K562 (cell line): ENCODE measurements around the gene AGAP1. TPM values are rescaled to one million over a fixed set of nuclear protein-coding genes. Genes with fewer than 3 reads are reported as not detected.

Experiments used
- ATAC-seq: fragments of 200-7000 bp; cut with Tn5 transposase; 3 replicates; pipeline ENCODE4 v1.9.1; 2020; ENCODE audit warnings: moderate library complexity
- BruUV-seq: library from RNA; stranded (reverse); fragments of 400-500 nt; replicated peaks from 2 replicates; lab custom pipeline; 2021; lab: Mats Ljungman, UMichigan
- CTCF ChIA-PET: fragments of 300-600 bp; formaldehyde crosslinking; extraction: SDS; loops from one replicate; lab custom pipeline; 2021; ENCODE audit warnings: low intra/inter-chr PET ratio; lab: Yijun Ruan, JAX
- POLR2A ChIA-PET: fragments of 300-600, 350-650 bp; sonication (Branson Sonifier 250); formaldehyde crosslinking; extraction: SDS; loops from one replicate; lab custom pipeline; 2021; ENCODE audit warnings: antibody characterized with exemption, inconsistent platforms; lab: Yijun Ruan, JAX
- DNase-seq, 4 experiments: peaks; one replicate each; pipeline versions ENCODE4 v3.0.0 to v3.0.0-alpha.2; 2011 to 2018; ENCODE audit warnings: low spot score in 3 of 4, mixed read lengths in 3 of 4; ENCODE audit errors: extremely low read depth in 1 of 4
- FAIRE-seq: peaks from 2 replicates; lab custom pipeline; 2011; peaks lifted over from hg19 to GRCh38; lab: Jason Lieb, UNC
- H2AFZ ChIP-seq: 2 replicates; pipeline ENCODE4 v1.6.0; 2011; ENCODE audit warnings: low read depth, low read length, control low read depth, inconsistent platforms
- H3K27ac ChIP-seq: fragments of 200-600 bp; 3 replicates; pipeline ENCODE4 v1.8.0; 2011; ENCODE audit warnings: low read depth, mild to moderate bottlenecking, control low read depth, inconsistent platforms, low read length, moderate library complexity, mixed read lengths; ENCODE audit errors: extremely low read depth
- H3K27me3 ChIP-seq, 2 experiments: fragments of 300-600 bp in 1 of 2; 2 replicates in 1 of 2; 3 replicates in 1 of 2; pipeline versions ENCODE4 v1.6.0 to v1.8.0; 2011; ENCODE audit warnings: inconsistent platforms in 2 of 2, low read length in 2 of 2, mild to moderate bottlenecking in 1 of 2, mixed read lengths in 1 of 2, moderate library complexity in 1 of 2; ENCODE audit not compliant: control insufficient read depth in 2 of 2, insufficient read depth in 2 of 2
- H3K36me3 ChIP-seq: fragments of 300-600 bp; 3 replicates; pipeline ENCODE4 v1.8.0; 2011; ENCODE audit warnings: mild to moderate bottlenecking, low read length, inconsistent platforms; ENCODE audit not compliant: control insufficient read depth, insufficient read depth
- H3K4me1 ChIP-seq, 2 experiments: fragments of 200-600 bp in 1 of 2; replicated peaks in 1 of 2; 2 replicates in 1 of 2; 3 replicates in 1 of 2; pipeline versions ENCODE4 v1.5.1 to v1.8.0; 2011; ENCODE audit warnings: inconsistent platforms in 2 of 2, low read length in 2 of 2, mild to moderate bottlenecking in 1 of 2, mixed read lengths in 1 of 2, moderate library complexity in 1 of 2; ENCODE audit not compliant: control insufficient read depth in 2 of 2, insufficient read depth in 2 of 2
- H3K4me2 ChIP-seq: 2 replicates; pipeline ENCODE4 v1.6.1; 2011; ENCODE audit warnings: low read length, control low read depth, inconsistent platforms, mixed read lengths; ENCODE audit not compliant: insufficient read depth
- H3K4me3 ChIP-seq: fragments of 200-600 bp; sonication (generic), shearing (Covaris generic); 2 replicates; pipeline ENCODE4 v1.5.1; 2016; ENCODE audit warnings: control low read depth, inconsistent platforms
- H3K79me2 ChIP-seq: fragments of 200-600 bp; 3 replicates; pipeline ENCODE4 v1.8.0; 2011; ENCODE audit warnings: low read length, inconsistent platforms; ENCODE audit not compliant: control insufficient read depth, insufficient read depth
- H3K9ac ChIP-seq, 2 experiments: 2 replicates each; pipeline versions ENCODE4 v1.6.0 to v1.6.1; 2011; ENCODE audit warnings: low read depth in 2 of 2, low read length in 2 of 2, control low read depth in 1 of 2, inconsistent platforms in 1 of 2, mild to moderate bottlenecking in 1 of 2, mixed read lengths in 1 of 2; ENCODE audit not compliant: insufficient read depth in 1 of 2
- H3K9me1 ChIP-seq: one replicate; pipeline ENCODE4 v1.6.0; 2011; ENCODE audit warnings: inconsistent platforms, mild to moderate bottlenecking, low read length, moderate library complexity; ENCODE audit not compliant: control insufficient read depth, insufficient read depth
- H3K9me3 ChIP-seq: replicated peaks from 2 replicates; pipeline ENCODE4 v1.5.1; 2011; ENCODE audit warnings: low read depth, low read length, inconsistent platforms; ENCODE audit not compliant: control insufficient read depth, insufficient read depth
- H4K20me1 ChIP-seq: replicated peaks from 2 replicates; pipeline ENCODE4 v1.6.1; 2011; ENCODE audit warnings: low read length, inconsistent platforms, mixed read lengths; ENCODE audit not compliant: control insufficient read depth, insufficient read depth
- ARHGAP35 ChIP-seq: fragments of 450-650 bp; IDR thresholded peaks from 2 replicates; pipeline ENCODE4 v1.6.1; 2018; ENCODE audit not compliant: partially characterized antibody
- FOSL1 ChIP-seq: fragments of 200-800 bp; sonication (Bioruptor generic); conservative IDR thresholded peaks from 2 replicates; pipeline ENCODE4 v1.6.1; 2016; ENCODE audit warnings: missing genetic modification characterization, missing compliant biosample characterization
- GATAD2B ChIP-seq: fragments of 450-650 bp; IDR thresholded peaks from 2 replicates; pipeline ENCODE4 v1.6.1; 2017; ENCODE audit warnings: mild to moderate bottlenecking, borderline replicate concordance
- HMGN3 ChIP-seq: IDR thresholded peaks from 2 replicates; pipeline ENCODE4 v1.6.1; 2011; ENCODE audit warnings: borderline replicate concordance, low read depth, mild to moderate bottlenecking, mixed read lengths, low read length; ENCODE audit not compliant: insufficient read length; ENCODE audit errors: extremely low read depth
- HNRNPK ChIP-seq: fragments of 200-400 bp; formaldehyde crosslinking; IDR thresholded peaks from one replicate; pipeline ENCODE4 v1.6.1; 2018; ENCODE audit warnings: mild to moderate bottlenecking, low read depth, low read length; ENCODE audit not compliant: poor library complexity, severe bottlenecking
- HOMEZ ChIP-seq: fragments of 250-450 bp; sonication (Bioruptor Pico); IDR thresholded peaks from 2 replicates; pipeline ENCODE4 v1.4.0; 2020; ENCODE audit warnings: mild to moderate bottlenecking, moderate library complexity
- ILF3 ChIP-seq: fragments of 450-650 bp; IDR thresholded peaks from 2 replicates; pipeline ENCODE4 v1.6.1; 2018; ENCODE audit warnings: antibody characterized with exemption, mild to moderate bottlenecking, moderate library complexity, borderline replicate concordance
- KLF13 ChIP-seq: fragments of 450-650 bp; IDR thresholded peaks from 2 replicates; pipeline ENCODE4 v1.6.1; 2016; ENCODE audit warnings: missing genetic modification characterization, low read depth, mild to moderate bottlenecking, missing compliant biosample characterization, moderate library complexity, borderline replicate concordance
- SNAPC5 ChIP-seq: fragments of 250-450 bp; sonication (Bioruptor Pico); IDR thresholded peaks from 2 replicates; pipeline ENCODE4 v1.8.0; 2021; ENCODE audit warnings: moderate library complexity, mild to moderate bottlenecking, inconsistent platforms
- SP1 ChIP-seq: sonication (generic); formaldehyde crosslinking; IDR thresholded peaks from 2 replicates; pipeline ENCODE4 v1.8.1; 2022; ENCODE audit warnings: mild to moderate bottlenecking, missing genetic modification reagents
- SRF ChIP-seq, 2 experiments: fragments of 250-450, 450-650 bp in 1 of 2; sonication (Bioruptor Pico) in 1 of 2; sonication (generic) in 1 of 2; formaldehyde crosslinking; IDR thresholded peaks; 2 replicates each; pipeline versions ENCODE4 v1.5.0 to v1.5.1; 2020 to 2022; ENCODE audit warnings: mild to moderate bottlenecking in 1 of 2, missing genetic modification reagents in 1 of 2
- ZC3H4 ChIP-seq: sonication (generic); formaldehyde crosslinking; IDR thresholded peaks from 2 replicates; pipeline ENCODE4 v1.9.0; 2021; ENCODE audit warnings: missing genetic modification reagents, borderline replicate concordance
- ZNF134 ChIP-seq: fragments of 250-450 bp; sonication (Bioruptor Pico); conservative IDR thresholded peaks from 2 replicates; pipeline ENCODE4 v1.4.0; 2020
- ZNF263 ChIP-seq: sonication (generic); formaldehyde crosslinking; IDR thresholded peaks from 2 replicates; pipeline ENCODE4 v1.8.0; 2022; ENCODE audit warnings: mild to moderate bottlenecking, missing genetic modification reagents, borderline replicate concordance
- ZNF3 ChIP-seq: fragments of 250-450 bp; sonication (Bioruptor Pico); IDR thresholded peaks from 2 replicates; pipeline ENCODE4 v1.5.0; 2021; ENCODE audit warnings: mild to moderate bottlenecking, moderate library complexity
- ZNF707 ChIP-seq: fragments of 250-450 bp; sonication (Bioruptor Pico); conservative IDR thresholded peaks from 2 replicates; pipeline ENCODE4 v1.8.0; 2022; ENCODE audit warnings: inconsistent platforms, mild to moderate bottlenecking, moderate library complexity
- whole genome bisulfite sequencing: fragments of 100-300 bp; shearing (Covaris generic); methylation state at CpG from one replicate; pipeline ENCODE4 v1.1.6; 2016; ENCODE audit warnings: low coverage, mixed read lengths; ENCODE audit not compliant: insufficient coverage; ENCODE audit errors: missing lambda C conversion rate; 5-methylcytosine and 5-hydroxymethylcytosine counted together
- in situ Hi-C: fragments of 300-500 bp; cut with MboI; formaldehyde crosslinking; loops from 4 replicates; pipeline ENCODE4 v1.15.0; 2018; ENCODE audit warnings: inconsistent platforms, mixed read lengths
- intact Hi-C: fragments of 100-400 bp; cut with micrococcal nuclease; formaldehyde crosslinking; loops from 2 replicates; pipeline ENCODE4 v1.14.2; 2022
- polyA plus RNA-seq, 8 experiments: library from polyadenylated mRNA; depleted of rRNA in 4 of 8; stranded (reverse) in 5 of 8; unstranded in 3 of 8; fragments of >200 nt; fragmentation: Nextera tagmentation in 2 of 8; fragmentation: Illumina TruSeq in 1 of 8; extraction: Ambion mirVana in 2 of 8; extraction: Trizol in 1 of 8; gene quantifications; 2 replicates each; pipeline versions ENCODE4 v1.2.1 to v1.2.3, GENCODE V29; 2011 to 2014; ENCODE audit warnings: inconsistent platforms in 1 of 8, missing spikeins in 1 of 8
- total RNA-seq, 7 experiments: library from RNA; depleted of rRNA in 6 of 7; stranded (reverse); fragments of >200 nt in 6 of 7; fragmentation: Illumina TruSeq in 2 of 7; extraction: Trizol in 2 of 7; gene quantifications; 2 replicates each; pipeline versions ENCODE4 v1.2.1 to v1.2.3, GENCODE V29; 2011 to 2021; ENCODE audit warnings: low replicate concordance in 1 of 7

Gene AGAP1
- total and polyA plus RNA-seq, 9 of the 15 experiments (the other 6 are each of a cell fraction or from before 2014, with no cell fraction given): 1.3 to 24.0 (median 10.6) TPM

GRCh38 chr2:236054125-236054524, 560.3 kb downstream of the AGAP1 start:
- Histone ChIP-seq H2AFZ (no peak overlapping the region), H3K27ac (no peak overlapping the region), H3K9me1 (no peaks in the 10 kb centered on the region), H3K4me2 (no peak overlapping the region), H3K4me3 (no peak overlapping the region), H3K9me3 (peaks cover 4% of the 10 kb centered on the region; the same call in 1 of the 2 replicates), H3K9ac (no peak overlapping the region), H3K27me3 (no peaks in the 10 kb centered on the region), H3K79me2 (no peaks in the 10 kb centered on the region), H3K4me1 (no peaks in the 10 kb centered on the region), H4K20me1 (no peaks in the 10 kb centered on the region), H3K36me3 (peaks cover under 1% of the 10 kb centered on the region; the same call in 1 of the 3 replicates)
- in situ Hi-C loops: no loop called here
- no peak for DNase-seq
- 67% methylated on average over 2 of the region's 2 CpGs for WGBS
- no peak for FAIRE-seq
- ChIA-PET CTCF (no interaction called here), POLR2A (no interaction called here)
- intact Hi-C loops: no loop called here
- no peak for ATAC-seq
- BruUV-seq: no TSS peak
- no peak for TF ChIP-seq ILF3
- TF ChIP-seq ZNF134: no peak
- no peak for TF ChIP-seq HMGN3
- TF ChIP-seq SNAPC5 (CRISPR knock-in tag): no peak
- no peak for TF ChIP-seq HOMEZ (CRISPR knock-in tag)
- TF ChIP-seq ZNF3 (CRISPR knock-in tag): no peak
- no peak for TF ChIP-seq SP1 (CRISPR knock-in tag)
- TF ChIP-seq ZC3H4 (CRISPR knock-in tag): no peak
- TF ChIP-seq ARHGAP35: no peak
- no peak for TF ChIP-seq KLF13
- TF ChIP-seq SRF (CRISPR knock-in tag; IDR thresholded peaks at IDR 0.05): no peak
- no peak for TF ChIP-seq HNRNPK
- TF ChIP-seq ZNF263 (CRISPR knock-in tag): no peak
- no peak for TF ChIP-seq ZNF707 (CRISPR knock-in tag)
- no peak for TF ChIP-seq FOSL1 (tag)
- TF ChIP-seq GATAD2B: no peak
